ENCODE results near the gene USP46.

The USP46 gene

GRCh38 chr4:52635560-52635959 lies 23.5 kb downstream of the USP46 start:
- no peak overlapping the region for H3K27ac ChIP-seq
- no peak for TF ChIP-seq CTCF (IDR thresholded peaks at IDR 0.05)
- TF ChIP-seq ZFX (IDR thresholded peaks at IDR 0.05; ENCODE audit: borderline replicate concordance): no peak

- no peak overlapping the region for H3K27ac ChIP-seq
- TF ChIP-seq CTCF (IDR thresholded peaks at IDR 0.05) (no peak), ZFX (IDR thresholded peaks at IDR 0.05; ENCODE audit: borderline replicate concordance) (no peak)
Observed at GRCh38 chr4:52635130-52635529, 24.0 kb downstream of the USP46 start.

DNA sequence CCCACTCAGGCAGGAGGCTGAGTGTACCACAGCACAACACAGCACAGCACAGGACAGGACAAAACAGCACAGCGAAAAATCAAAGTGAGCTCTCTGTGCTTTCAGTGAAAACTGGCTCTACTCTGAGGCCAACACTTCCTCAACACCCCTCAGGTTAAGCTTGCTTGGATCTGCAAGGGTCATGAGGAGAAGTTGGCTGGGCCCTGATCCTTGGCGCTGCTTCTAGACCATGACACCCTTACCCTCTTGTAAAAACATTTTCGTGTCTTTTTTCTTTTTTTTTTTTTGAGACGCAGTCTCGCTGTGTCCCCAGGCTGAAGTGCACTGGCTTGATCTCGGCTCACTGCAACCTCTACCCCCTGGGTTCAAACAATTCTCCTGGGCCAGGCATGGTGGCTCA lies 25.3 kb downstream of the USP46 start:
- no peak for TF ChIP-seq CTCF (IDR thresholded peaks at IDR 0.05)
- no peak for TF ChIP-seq ZFX (IDR thresholded peaks at IDR 0.05; ENCODE audit: borderline replicate concordance)
- H3K27ac ChIP-seq: no peak overlapping the region

- TF ChIP-seq ZFX (IDR thresholded peaks at IDR 0.05; ENCODE audit: borderline replicate concordance) (no peak), CTCF (IDR thresholded peaks at IDR 0.05) (no peak)
- H3K27ac ChIP-seq: no peak overlapping the region
Observed at GRCh38 chr4:52628974-52629373, 30.1 kb downstream of the USP46 start.

DNA sequence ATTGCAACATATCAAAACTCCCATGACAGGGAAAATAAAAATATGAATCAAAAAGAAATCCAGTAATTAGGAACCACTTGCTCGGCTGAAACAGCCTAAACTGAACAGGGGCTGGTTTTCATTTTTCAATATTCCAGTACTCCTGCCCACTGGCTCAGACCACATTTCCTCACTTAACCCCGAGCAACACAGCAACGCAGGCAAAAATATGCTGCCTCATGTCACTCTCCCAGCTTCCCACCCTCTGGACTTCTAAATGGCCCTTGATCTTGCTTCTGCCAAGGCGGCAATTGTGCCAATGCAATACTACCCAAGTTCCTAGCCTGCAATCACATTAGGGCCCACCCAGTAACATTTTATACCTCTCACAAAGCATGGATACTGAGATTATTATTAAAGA lies 30.6 kb downstream of the USP46 start:
- no peak overlapping the region for H3K27ac ChIP-seq
- TF ChIP-seq CTCF (IDR thresholded peaks at IDR 0.05): no peak
- no peak for TF ChIP-seq ZFX (IDR thresholded peaks at IDR 0.05; ENCODE audit: borderline replicate concordance)

DNA sequence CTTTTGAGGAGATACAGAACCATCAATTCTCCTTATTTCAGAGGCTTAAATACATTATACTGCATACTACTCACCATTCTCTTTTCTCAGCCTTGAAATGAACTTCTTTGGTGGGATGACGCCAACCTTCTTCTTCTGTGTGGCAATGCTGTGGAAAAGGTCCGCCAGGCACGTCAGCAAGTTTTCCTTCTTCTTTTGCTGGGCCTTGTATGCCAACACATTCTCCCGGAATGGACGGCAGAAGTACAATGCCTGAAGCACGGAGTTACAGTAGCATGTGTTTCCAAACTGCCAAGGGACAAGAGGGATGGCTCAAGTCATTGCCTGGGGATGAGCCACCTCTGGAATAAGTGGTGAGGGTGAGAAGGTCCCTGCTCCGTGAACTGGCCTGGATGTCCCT lies 31.2 kb downstream of the USP46 start:
- no peak for TF ChIP-seq ZFX (IDR thresholded peaks at IDR 0.05; ENCODE audit: borderline replicate concordance)
- no peak for TF ChIP-seq CTCF (IDR thresholded peaks at IDR 0.05)
- H3K27ac ChIP-seq: no peak overlapping the region

DNA sequence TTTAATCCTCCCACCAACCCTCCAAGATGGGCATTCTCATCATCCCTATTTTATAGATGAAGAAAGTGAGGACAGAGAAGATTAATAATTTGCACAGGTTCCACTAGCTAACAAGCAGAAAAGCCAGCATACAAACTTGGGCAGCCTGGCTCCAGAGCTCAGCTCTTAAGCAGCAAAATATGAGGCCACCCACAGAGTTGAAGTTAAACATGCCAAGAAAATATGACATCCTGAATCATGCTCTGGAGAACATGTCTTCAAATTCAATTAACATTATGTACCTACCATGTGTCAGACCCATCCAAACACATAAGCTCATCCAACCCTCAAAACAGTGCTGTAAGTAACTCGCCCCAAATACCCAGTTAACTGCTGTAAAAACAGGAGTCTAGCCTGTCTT lies 33.9 kb downstream of the USP46 start:
- TF ChIP-seq CTCF (IDR thresholded peaks at IDR 0.05): no peak
- TF ChIP-seq ZFX (IDR thresholded peaks at IDR 0.05; ENCODE audit: borderline replicate concordance): no peak
- no peak overlapping the region for H3K27ac ChIP-seq
